Fibroblast of lung (primary cell): ENCODE measurements around the gene CPM. TPM values are rescaled to one million over a fixed set of nuclear protein-coding genes. Genes with fewer than 3 reads are reported as not detected.

Experiments
- DNase-seq, 2 donors: peaks; one replicate each; pipeline versions ENCODE4 v3.0.0 to v3.0.0-alpha.2; 2010; ENCODE audit warnings: low read depth in 2 of 2
- H2AFZ ChIP-seq: 2 replicates; pipeline ENCODE4 v1.5.1; 2012; ENCODE audit warnings: low read length, control low read depth, inconsistent platforms
- H3K27ac ChIP-seq: 2 replicates; pipeline ENCODE4 v1.5.1; 2011; ENCODE audit warnings: low read length, control low read depth; ENCODE audit not compliant: insufficient read depth
- H3K27me3 ChIP-seq: 2 replicates; pipeline ENCODE4 v1.5.1; 2011; ENCODE audit warnings: mild to moderate bottlenecking, low read length; ENCODE audit not compliant: control insufficient read depth, insufficient read depth
- H3K36me3 ChIP-seq: 2 replicates; pipeline ENCODE4 v1.5.1; 2011; ENCODE audit warnings: low read length; ENCODE audit not compliant: control insufficient read depth, insufficient read depth
- H3K4me1 ChIP-seq: 2 replicates; pipeline ENCODE4 v1.5.1; 2011; ENCODE audit warnings: low read length; ENCODE audit not compliant: control insufficient read depth, insufficient read depth; ENCODE audit errors: extremely low read depth
- H3K4me2 ChIP-seq: 2 replicates; pipeline ENCODE4 v1.5.1; 2011; ENCODE audit warnings: low read length, control low read depth; ENCODE audit not compliant: insufficient read depth; ENCODE audit errors: extremely low read depth
- H3K4me3 ChIP-seq, 4 experiments: fragments of 200-600 bp in 1 of 4; sonication (generic) in 1 of 4; replicated peaks in 1 of 4; 2 replicates each; pipeline ENCODE4 v1.5.1; 2011 to 2016; ENCODE audit warnings: low read length in 4 of 4, low read depth in 3 of 4, mild to moderate bottlenecking in 3 of 4, control low read depth in 2 of 4, inconsistent platforms in 1 of 4, mixed read lengths in 1 of 4; ENCODE audit not compliant: insufficient read depth in 1 of 4; ENCODE audit errors: control extremely low read depth in 1 of 4
- H3K79me2 ChIP-seq: 2 replicates; pipeline ENCODE4 v1.5.1; 2012; ENCODE audit warnings: mild to moderate bottlenecking, low read length, inconsistent platforms; ENCODE audit not compliant: control insufficient read depth, insufficient read depth
- H3K9ac ChIP-seq: 2 replicates; pipeline ENCODE4 v1.5.1; 2011; ENCODE audit warnings: mild to moderate bottlenecking, low read length, control low read depth; ENCODE audit not compliant: insufficient read depth
- H3K9me3 ChIP-seq: 2 replicates; pipeline ENCODE4 v1.5.1; 2012; ENCODE audit warnings: low read depth, low read length; ENCODE audit not compliant: control insufficient read depth, insufficient read depth
- H4K20me1 ChIP-seq: 2 replicates; pipeline ENCODE4 v1.5.1; 2011; ENCODE audit warnings: low read length; ENCODE audit not compliant: control insufficient read depth, insufficient read depth; ENCODE audit errors: extremely low read depth
- EZH2 ChIP-seq: IDR thresholded peaks from 2 replicates; pipeline ENCODE4 v1.5.1; 2012; ENCODE audit warnings: low read length, control low read depth, mild to moderate bottlenecking; ENCODE audit errors: missing control alignments
- polyA plus RNA-seq, 2 donors: library from polyadenylated mRNA; depleted of rRNA in 1 of 2; stranded (reverse) in 1 of 2; unstranded in 1 of 2; fragments of >200 nt; gene quantifications; 2 replicates each; pipeline ENCODE4 v1.2.1, GENCODE V29; 2011 to 2012; ENCODE audit warnings: missing spikeins in 1 of 2
- total RNA-seq: library from RNA; depleted of rRNA; stranded (reverse); fragments of >200 nt; gene quantifications from 2 replicates; pipeline ENCODE4 v1.2.1, GENCODE V29; 2014
- TF ChIP-seq, protein P1 (sequence below), 2 donors: IDR thresholded peaks in 1 of 2; conservative IDR thresholded peaks in 1 of 2; 1 replicate in 1 of 2; 2 replicates in 1 of 2; pipeline ENCODE4 v1.5.1; 2011 to 2012; ENCODE audit warnings: low read length in 2 of 2, control low read depth in 1 of 2, inconsistent platforms in 1 of 2, low read depth in 1 of 2, mild to moderate bottlenecking in 1 of 2

The CPM gene
- total and polyA plus RNA-seq, 2 donors (not counting 1 experiment from before 2014, with no cell fraction given), result 5.3 to 23.5 TPM

DNA sequence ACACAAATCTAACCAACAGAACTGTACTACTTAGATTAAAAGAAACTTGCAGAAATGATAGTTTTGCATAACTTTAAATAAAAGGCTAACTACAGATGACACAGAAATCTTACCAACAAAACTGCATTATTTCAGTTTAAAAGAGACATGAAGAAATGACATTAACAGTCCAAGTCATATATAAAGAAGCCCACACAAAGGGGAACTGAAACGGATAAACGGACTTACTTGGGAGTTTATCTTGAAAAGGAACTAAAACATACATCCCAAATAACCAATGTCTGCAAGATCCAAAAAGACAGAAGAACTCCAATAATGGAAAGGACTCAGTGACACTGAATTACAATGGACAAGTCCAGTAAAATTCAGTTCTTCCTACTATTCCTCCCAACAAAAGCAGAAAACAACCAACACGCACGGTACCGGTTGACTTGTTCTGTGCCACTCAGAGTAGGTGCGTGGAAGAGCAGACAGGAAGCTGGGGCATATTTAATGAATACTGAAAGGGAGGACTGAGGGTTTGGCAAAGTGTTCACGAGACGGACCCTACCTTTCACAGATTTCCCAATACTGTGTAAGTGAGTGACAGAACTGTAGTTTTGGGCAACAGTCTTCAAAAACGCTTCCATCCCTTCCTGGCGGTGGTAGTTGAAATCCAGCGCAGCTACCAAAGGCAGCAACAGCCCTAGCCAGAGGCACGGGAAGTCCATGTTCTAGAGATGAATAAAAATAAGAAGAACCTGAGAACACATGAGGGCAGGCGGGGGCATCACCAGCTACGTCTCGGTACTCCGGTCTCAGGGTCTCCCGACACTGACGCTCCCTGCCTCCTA lies 627 bp downstream of the CPM start:
- H2AFZ ChIP-seq, result peak overlapping the region; percentile 84
- DNase-seq, result peak; percentile 19 to 22
- H3K9me3 ChIP-seq, result no peaks in the 10 kb centered on the region
- TF ChIP-seq EZH2, result no peak
- TF ChIP-seq, protein P1, sequence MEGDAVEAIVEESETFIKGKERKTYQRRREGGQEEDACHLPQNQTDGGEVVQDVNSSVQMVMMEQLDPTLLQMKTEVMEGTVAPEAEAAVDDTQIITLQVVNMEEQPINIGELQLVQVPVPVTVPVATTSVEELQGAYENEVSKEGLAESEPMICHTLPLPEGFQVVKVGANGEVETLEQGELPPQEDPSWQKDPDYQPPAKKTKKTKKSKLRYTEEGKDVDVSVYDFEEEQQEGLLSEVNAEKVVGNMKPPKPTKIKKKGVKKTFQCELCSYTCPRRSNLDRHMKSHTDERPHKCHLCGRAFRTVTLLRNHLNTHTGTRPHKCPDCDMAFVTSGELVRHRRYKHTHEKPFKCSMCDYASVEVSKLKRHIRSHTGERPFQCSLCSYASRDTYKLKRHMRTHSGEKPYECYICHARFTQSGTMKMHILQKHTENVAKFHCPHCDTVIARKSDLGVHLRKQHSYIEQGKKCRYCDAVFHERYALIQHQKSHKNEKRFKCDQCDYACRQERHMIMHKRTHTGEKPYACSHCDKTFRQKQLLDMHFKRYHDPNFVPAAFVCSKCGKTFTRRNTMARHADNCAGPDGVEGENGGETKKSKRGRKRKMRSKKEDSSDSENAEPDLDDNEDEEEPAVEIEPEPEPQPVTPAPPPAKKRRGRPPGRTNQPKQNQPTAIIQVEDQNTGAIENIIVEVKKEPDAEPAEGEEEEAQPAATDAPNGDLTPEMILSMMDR (conservative IDR thresholded peaks at IDR 0.05 in 1 of 2, IDR thresholded peaks at IDR 0.05 in 1 of 2; ENCODE audit: low read depth in 1 of 2, low read length in 2 of 2), result no peak
- peak overlapping the region; percentile 59 to 67 (median 63) for H3K4me3 ChIP-seq
- H3K36me3 ChIP-seq, result no peaks in the 10 kb centered on the region
- no peaks in the 10 kb centered on the region for H3K27me3 ChIP-seq
- no peaks in the 10 kb centered on the region for H4K20me1 ChIP-seq
- H3K9ac ChIP-seq, result peak overlapping the region; percentile 20
- H3K4me1 ChIP-seq, result peaks cover 3% of the 10 kb centered on the region
- no peaks in the 10 kb centered on the region for H3K79me2 ChIP-seq
- peak overlapping the region; percentile 5 for H3K27ac ChIP-seq
- peak overlapping the region; percentile 53 for H3K4me2 ChIP-seq

DNA sequence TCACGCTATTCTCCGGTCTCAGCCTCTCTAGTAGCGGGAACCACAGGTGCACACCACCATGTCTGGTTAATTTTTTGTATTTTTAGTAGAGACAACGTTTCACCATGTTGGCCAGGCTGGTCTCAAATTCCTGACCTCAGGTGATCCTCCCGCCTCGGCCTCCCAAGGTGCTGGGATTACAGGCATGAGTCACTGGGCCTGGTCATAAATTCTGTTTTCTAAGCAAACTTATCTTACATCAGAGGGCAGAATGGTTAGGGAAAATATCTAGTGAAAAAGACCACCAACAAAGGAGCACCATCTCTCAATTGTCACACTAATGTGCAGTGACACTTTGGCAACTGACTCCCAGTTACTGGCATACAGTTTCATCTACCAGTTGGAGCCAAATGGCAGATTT lies 2.8 kb downstream of the CPM start:
- Histone ChIP-seq H3K4me3 (no peak overlapping the region), H4K20me1 (no peaks in the 10 kb centered on the region), H3K4me1 (peaks cover 3% of the 10 kb centered on the region), H3K9me3 (no peaks in the 10 kb centered on the region), H3K79me2 (no peaks in the 10 kb centered on the region), H3K4me2 (no peak overlapping the region), H3K36me3 (no peaks in the 10 kb centered on the region), H3K9ac (no peak overlapping the region), H3K27ac (no peak overlapping the region), H2AFZ (no peak overlapping the region), H3K27me3 (no peaks in the 10 kb centered on the region)
- no peak for TF ChIP-seq EZH2
- TF ChIP-seq, protein P1 (conservative IDR thresholded peaks at IDR 0.05 in 1 of 2, IDR thresholded peaks at IDR 0.05 in 1 of 2; ENCODE audit: low read depth in 1 of 2, low read length in 2 of 2), result no peak
- no peak for DNase-seq

GRCh38 chr12:68924546-68924945 lies 8.4 kb downstream of the CPM start:
- Histone ChIP-seq H3K27me3 (no peaks in the 10 kb centered on the region), H3K4me3 (no peak overlapping the region), H3K4me2 (no peak overlapping the region), H4K20me1 (no peaks in the 10 kb centered on the region), H3K4me1 (no peaks in the 10 kb centered on the region), H3K36me3 (no peaks in the 10 kb centered on the region), H2AFZ (no peak overlapping the region), H3K9ac (no peak overlapping the region), H3K79me2 (no peaks in the 10 kb centered on the region), H3K9me3 (no peaks in the 10 kb centered on the region), H3K27ac (no peak overlapping the region)
- no peak for TF ChIP-seq EZH2
- TF ChIP-seq, protein P1 (conservative IDR thresholded peaks at IDR 0.05 in 1 of 2, IDR thresholded peaks at IDR 0.05 in 1 of 2; ENCODE audit: low read depth in 1 of 2, low read length in 2 of 2), result no peak
- no peak for DNase-seq
